Measurements from ENCODE around the gene ZRANB1.

DNA sequence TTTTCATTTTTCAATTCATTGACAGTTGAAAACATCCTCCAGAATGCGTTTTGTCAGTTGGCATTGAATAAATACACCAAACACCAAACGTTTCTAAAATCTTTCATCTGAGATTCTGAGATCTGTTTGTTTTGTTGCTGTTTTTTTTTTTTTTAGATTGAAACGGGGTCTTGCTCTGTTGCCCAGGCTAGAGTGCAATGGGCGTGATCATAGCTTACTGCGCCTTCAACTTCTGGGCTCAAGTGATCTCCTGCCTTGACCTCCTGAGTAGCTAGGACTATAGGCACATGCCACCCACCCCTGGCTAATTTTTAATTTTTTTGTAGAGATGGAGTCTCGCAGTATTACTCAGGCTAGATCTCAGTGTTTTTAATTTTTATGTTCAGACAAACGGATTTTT lies 30.7 kb downstream of the ZRANB1 start:
- TF ChIP-seq ZNF114 (CRISPR knock-in tag; IDR thresholded peaks at IDR 0.05), result no peak
- no peak for TF ChIP-seq CREB1 (CRISPR knock-in tag; IDR thresholded peaks at IDR 0.05; ENCODE audit: low read depth)
- TF ChIP-seq, protein P1, sequence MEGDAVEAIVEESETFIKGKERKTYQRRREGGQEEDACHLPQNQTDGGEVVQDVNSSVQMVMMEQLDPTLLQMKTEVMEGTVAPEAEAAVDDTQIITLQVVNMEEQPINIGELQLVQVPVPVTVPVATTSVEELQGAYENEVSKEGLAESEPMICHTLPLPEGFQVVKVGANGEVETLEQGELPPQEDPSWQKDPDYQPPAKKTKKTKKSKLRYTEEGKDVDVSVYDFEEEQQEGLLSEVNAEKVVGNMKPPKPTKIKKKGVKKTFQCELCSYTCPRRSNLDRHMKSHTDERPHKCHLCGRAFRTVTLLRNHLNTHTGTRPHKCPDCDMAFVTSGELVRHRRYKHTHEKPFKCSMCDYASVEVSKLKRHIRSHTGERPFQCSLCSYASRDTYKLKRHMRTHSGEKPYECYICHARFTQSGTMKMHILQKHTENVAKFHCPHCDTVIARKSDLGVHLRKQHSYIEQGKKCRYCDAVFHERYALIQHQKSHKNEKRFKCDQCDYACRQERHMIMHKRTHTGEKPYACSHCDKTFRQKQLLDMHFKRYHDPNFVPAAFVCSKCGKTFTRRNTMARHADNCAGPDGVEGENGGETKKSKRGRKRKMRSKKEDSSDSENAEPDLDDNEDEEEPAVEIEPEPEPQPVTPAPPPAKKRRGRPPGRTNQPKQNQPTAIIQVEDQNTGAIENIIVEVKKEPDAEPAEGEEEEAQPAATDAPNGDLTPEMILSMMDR (conservative IDR thresholded peaks at IDR 0.05; ENCODE audit: low read depth in 2 of 2), result no peak
- no peak for TF ChIP-seq POLR2AphosphoS5 (IDR thresholded peaks at IDR 0.05; ENCODE audit: low read depth)
- TF ChIP-seq EZH2 (IDR thresholded peaks at IDR 0.05; ENCODE audit: low read depth, unreplicated experiment), result no peak
- no peak for TF ChIP-seq JUNB (IDR thresholded peaks at IDR 0.05; ENCODE audit: unreplicated experiment)
